HCT116 (cell line): ENCODE data around the gene SND1.

ENCODE experiments used
- POLR2A ChIP-seq: IDR thresholded peaks from 2 replicates; pipeline ENCODE4 v1.7.0; 2011; ENCODE audit warnings: borderline replicate concordance; ENCODE audit not compliant: insufficient read depth, insufficient read length; ENCODE audit errors: extremely low read depth
- SIN3A ChIP-seq: IDR thresholded peaks from 2 replicates; pipeline ENCODE4 v1.6.1; 2012; ENCODE audit warnings: low read depth
- TF ChIP-seq, protein P1 (sequence below), 3 experiments: fragments of 200-600 bp in 1 of 3; sonication (generic) in 1 of 3; IDR thresholded peaks in 2 of 3; conservative IDR thresholded peaks in 1 of 3; 2 replicates each; pipeline ENCODE4 v1.5.1; 2012 to 2017; ENCODE audit warnings: low read depth in 2 of 3, low read length in 2 of 3, antibody characterized with exemption in 1 of 3, borderline replicate concordance in 1 of 3, control low read depth in 1 of 3, mild to moderate bottlenecking in 1 of 3, mixed read lengths in 1 of 3, mixed run types in 1 of 3, moderate library complexity in 1 of 3; ENCODE audit not compliant: insufficient read depth in 1 of 3
- TF ChIP-seq, protein P2 (sequence below): IDR thresholded peaks from 2 replicates; pipeline ENCODE4 v1.6.1; 2011; ENCODE audit warnings: mild to moderate bottlenecking, low read length, moderate library complexity; ENCODE audit not compliant: insufficient replicate concordance; ENCODE audit errors: extremely low read depth
- TF ChIP-seq, protein P3 (sequence below): IDR thresholded peaks from 2 replicates; pipeline ENCODE4 v1.6.1; 2012; ENCODE audit warnings: low read depth

DNA sequence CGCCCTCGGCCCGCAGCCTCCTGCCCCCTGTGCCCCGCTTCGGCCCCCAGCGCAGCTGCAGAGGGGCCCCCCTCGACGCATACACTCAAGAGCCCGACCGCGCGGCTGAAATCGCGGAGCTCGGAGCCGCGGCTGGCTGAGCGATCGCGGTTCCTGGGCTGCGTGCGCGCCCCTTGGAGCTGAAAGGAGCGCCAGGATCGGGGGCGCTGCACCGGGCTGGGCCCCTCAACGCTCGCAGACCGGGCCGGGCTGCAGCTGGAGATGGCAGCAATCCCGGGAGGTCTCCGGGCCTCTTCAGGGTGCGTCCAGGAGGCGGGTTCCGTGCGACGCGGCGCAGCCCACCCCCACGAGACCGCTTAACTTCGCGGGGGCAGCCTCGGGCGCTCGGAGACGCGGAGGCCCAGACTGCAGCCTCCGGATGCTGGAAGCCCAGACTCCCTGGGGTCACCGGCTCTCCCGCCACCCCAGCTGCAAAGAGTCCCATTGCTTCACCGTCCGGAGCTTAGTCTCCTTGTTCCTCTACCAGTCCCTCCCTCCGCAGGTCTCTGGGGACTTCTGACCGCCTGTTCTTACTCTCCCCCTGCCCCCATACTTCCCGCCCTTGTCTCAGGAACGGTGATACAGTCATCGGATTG, 452.2 kb downstream of the SND1 start:
- TF ChIP-seq, protein P1, sequence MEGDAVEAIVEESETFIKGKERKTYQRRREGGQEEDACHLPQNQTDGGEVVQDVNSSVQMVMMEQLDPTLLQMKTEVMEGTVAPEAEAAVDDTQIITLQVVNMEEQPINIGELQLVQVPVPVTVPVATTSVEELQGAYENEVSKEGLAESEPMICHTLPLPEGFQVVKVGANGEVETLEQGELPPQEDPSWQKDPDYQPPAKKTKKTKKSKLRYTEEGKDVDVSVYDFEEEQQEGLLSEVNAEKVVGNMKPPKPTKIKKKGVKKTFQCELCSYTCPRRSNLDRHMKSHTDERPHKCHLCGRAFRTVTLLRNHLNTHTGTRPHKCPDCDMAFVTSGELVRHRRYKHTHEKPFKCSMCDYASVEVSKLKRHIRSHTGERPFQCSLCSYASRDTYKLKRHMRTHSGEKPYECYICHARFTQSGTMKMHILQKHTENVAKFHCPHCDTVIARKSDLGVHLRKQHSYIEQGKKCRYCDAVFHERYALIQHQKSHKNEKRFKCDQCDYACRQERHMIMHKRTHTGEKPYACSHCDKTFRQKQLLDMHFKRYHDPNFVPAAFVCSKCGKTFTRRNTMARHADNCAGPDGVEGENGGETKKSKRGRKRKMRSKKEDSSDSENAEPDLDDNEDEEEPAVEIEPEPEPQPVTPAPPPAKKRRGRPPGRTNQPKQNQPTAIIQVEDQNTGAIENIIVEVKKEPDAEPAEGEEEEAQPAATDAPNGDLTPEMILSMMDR (IDR thresholded peaks at IDR 0.05 in 2 of 3, conservative IDR thresholded peaks at IDR 0.05 in 1 of 3; ENCODE audit: borderline replicate concordance in 1 of 3, insufficient read depth in 1 of 3, low read depth in 2 of 3, low read length in 2 of 3) = no peak
- TF ChIP-seq, protein P2, sequence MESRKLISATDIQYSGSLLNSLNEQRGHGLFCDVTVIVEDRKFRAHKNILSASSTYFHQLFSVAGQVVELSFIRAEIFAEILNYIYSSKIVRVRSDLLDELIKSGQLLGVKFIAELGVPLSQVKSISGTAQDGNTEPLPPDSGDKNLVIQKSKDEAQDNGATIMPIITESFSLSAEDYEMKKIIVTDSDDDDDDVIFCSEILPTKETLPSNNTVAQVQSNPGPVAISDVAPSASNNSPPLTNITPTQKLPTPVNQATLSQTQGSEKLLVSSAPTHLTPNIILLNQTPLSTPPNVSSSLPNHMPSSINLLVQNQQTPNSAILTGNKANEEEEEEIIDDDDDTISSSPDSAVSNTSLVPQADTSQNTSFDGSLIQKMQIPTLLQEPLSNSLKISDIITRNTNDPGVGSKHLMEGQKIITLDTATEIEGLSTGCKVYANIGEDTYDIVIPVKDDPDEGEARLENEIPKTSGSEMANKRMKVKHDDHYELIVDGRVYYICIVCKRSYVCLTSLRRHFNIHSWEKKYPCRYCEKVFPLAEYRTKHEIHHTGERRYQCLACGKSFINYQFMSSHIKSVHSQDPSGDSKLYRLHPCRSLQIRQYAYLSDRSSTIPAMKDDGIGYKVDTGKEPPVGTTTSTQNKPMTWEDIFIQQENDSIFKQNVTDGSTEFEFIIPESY = no peak
- TF ChIP-seq POLR2A = no peak
- no peak for TF ChIP-seq SIN3A
- TF ChIP-seq, protein P3, sequence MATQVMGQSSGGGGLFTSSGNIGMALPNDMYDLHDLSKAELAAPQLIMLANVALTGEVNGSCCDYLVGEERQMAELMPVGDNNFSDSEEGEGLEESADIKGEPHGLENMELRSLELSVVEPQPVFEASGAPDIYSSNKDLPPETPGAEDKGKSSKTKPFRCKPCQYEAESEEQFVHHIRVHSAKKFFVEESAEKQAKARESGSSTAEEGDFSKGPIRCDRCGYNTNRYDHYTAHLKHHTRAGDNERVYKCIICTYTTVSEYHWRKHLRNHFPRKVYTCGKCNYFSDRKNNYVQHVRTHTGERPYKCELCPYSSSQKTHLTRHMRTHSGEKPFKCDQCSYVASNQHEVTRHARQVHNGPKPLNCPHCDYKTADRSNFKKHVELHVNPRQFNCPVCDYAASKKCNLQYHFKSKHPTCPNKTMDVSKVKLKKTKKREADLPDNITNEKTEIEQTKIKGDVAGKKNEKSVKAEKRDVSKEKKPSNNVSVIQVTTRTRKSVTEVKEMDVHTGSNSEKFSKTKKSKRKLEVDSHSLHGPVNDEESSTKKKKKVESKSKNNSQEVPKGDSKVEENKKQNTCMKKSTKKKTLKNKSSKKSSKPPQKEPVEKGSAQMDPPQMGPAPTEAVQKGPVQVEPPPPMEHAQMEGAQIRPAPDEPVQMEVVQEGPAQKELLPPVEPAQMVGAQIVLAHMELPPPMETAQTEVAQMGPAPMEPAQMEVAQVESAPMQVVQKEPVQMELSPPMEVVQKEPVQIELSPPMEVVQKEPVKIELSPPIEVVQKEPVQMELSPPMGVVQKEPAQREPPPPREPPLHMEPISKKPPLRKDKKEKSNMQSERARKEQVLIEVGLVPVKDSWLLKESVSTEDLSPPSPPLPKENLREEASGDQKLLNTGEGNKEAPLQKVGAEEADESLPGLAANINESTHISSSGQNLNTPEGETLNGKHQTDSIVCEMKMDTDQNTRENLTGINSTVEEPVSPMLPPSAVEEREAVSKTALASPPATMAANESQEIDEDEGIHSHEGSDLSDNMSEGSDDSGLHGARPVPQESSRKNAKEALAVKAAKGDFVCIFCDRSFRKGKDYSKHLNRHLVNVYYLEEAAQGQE = no peak
